ENCODE data around the gene AAK1.
"Not testable (repeated sequence)": the region's sequence is repeated elsewhere in the genome, so short reads cannot be mapped to it uniquely, and the experiment has no call there.

Gene AAK1

DNA sequence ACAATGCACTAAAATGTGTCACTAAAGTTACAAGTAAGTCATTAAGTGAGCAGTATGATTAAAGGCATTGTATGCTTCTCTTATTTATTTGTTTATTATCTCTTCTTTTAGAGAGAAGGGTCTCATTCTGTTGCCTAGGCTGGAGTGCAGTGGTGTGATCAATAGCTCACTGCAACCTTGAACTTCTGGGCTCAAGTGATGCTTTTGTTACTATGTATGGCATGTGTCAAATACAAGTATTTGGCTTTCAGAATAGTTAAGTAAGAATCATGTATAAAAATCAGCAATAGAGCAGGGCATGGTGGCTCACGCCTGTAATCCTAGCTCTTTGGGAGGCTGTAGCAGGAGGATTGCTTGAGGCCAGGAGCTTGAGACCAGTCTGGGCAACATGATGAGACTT is 15.8 kb upstream of the AAK1 start:
- no peak for DNase-seq

DNA sequence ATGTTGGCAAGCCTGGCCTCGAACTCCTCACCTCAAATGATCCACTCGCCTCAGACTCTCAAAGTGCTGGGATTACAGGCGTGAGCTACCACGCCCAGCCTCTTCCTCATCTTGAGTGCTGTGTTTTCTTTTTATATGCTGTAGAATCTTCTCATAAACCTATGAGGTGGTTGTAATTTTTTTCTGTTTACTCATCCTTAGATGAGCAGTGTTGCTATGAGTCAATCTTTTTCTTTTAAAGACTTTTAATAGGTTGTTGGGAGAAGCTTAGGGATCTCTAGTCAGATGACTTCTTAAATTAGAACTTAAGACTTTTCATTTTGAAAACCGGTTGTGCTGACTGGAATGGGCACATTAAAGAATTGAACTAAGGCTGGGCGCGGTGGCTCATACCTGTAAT is 8.7 kb upstream of the AAK1 start:
- peak; percentile 61 for DNase-seq

DNA sequence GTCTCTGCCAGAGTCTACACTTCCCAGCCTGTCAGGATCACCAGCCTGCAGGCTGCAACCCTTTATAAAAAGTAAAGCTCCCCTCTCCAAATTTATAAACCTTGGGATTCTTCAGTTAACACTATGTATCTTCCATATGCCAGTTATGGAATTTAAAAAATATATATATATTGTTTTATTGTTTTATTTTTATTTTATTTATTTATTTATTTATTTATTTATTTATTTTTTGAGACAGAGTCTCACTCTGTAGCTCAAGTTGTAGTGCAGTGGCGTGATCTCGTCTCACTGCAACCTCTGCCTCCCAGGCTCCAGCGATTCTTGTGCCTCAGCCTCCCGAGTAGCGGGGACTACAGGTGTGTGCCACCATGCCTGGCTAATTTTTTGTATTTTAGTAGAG is 3.7 kb upstream of the AAK1 start:
- DNase-seq: not testable (repeated sequence)

DNA sequence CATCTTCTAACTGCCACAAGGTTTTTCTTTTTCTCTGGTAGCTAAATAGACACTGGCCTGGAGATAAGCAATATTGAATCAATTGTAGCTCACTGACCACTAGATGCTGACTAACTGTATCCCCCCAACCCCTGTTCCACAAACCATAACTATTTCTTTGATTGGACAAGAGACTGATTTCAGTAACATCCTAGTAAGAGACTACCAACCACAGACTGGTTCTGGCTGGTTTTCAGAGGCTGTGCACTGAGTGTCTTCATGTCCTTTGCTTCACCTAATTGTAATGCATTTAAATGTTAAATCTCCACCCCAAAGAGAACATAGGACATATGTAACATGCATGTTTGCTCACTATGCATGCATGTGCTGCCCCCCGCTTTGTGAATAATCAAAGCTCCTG is 3.2 kb upstream of the AAK1 start:
- DNase-seq: no peak

GRCh38 chr2:69645921-69646320 is 2.4 kb upstream of the AAK1 start:
- no peak for DNase-seq

- no peak for DNase-seq
Observed at GRCh38 chr2:69645031-69645431, 1.5 kb upstream of the AAK1 start.

DNA sequence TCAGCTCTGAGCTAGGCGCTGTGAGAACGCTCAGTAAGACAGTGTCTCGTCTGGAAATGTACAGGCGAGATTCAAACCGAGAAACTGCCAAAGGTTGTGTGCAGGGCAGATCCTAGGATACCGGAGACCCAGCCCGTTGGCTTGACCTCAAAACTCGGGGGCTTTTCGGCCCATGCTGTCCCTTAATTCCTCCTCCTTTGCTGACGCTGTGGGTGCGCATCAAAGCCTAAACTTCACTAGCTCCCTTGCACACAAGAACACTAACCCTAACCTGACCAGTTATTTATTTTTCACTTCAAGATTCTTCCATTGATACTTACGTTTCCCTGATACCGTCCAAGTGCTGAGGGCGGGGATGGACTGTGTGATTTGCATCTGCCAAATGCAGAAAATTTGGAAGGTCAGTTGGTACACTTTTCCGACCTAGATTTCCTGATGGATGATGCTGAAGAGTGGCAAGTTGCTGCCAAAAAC is 1.0 kb upstream of the AAK1 start:
- DNase-seq: no peak

DNA sequence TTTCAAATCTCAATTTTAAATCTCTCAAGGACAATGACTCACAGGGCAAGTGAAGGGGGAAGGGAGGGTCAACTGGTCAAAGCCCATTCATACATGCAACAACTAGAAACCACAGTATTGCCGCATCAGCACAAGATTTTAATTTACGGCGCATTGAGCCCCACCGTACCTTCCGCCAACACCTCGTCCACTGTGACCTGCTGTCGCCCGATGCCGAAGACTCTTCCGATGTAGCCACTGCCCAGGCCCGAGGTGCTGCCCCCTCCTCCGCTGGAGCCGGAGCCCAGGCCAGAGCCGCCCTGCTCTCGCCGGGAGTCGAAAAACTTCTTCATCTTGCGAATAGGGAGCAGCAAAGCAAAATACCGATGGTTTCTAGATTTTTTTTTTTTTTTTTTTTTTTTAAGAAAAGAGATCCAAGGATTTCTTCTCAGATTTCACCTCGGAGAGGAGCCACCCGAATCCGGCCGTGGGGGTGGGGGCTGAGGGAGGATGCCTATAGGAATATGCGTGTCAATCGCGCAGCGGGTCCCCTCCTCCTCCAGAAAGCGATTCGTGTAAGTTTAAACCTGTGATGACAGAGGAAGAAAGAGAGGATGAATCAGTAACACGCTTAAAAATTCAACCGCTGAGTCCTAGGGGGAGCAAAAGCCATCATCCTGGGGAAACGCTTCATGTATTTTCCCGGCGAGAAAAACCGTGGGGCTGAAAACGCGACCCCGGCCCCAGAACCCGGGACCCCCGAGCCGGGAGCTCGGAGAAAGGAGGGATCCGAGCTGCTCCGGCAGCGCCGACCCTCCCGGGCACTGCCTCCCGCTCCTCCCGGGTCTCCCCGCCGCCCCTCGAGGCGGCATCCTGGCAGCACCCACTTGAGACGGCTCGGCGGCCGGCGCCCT is 584 bp downstream of the AAK1 start:
- DNase-seq: peak; percentile 42

- DNase-seq: no peak
Observed at GRCh38 chr2:69641887-69642708, 1.4 kb downstream of the AAK1 start.

GRCh38 chr2:69641471-69641870 is 2.1 kb downstream of the AAK1 start:
- no peak for DNase-seq

DNA sequence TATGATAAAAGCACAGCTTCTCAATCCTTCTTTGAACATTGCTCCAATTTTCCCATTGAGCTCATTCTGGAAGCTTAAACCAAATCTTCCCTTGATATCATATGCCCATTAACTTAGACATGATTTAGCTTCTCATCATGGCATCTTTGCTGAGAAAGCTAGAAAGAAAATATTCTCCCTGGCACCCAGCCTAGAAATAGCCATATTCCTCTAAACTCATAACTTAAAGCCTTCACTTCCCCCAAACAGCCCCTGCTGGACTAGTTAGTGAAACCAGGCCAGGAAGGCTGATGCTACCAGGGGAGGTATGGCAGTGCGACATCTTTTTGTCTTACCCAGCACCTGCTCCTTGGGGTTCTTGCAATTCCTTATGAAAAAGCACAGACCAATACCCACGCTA is 4.3 kb downstream of the AAK1 start:
- DNase-seq: no peak

DNA sequence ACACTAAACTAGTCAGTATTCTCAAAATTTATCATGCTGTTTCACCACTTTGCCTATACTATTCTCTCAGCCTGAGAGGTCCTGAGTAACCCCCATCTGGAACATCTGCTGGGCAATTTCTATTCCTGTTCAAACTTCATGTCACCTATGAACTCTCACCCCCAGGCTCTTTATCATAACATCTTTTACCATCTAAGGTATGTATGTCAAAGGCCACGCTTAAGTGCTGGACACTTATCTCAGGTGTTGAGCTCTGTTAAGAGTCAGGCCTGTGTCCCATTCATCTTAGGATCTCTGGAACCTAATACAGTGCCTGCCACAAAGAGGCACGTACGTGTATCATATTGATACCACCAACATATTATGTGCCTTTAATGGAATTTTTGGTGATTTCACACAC is 4.9 kb downstream of the AAK1 start:
- no peak for DNase-seq

DNA sequence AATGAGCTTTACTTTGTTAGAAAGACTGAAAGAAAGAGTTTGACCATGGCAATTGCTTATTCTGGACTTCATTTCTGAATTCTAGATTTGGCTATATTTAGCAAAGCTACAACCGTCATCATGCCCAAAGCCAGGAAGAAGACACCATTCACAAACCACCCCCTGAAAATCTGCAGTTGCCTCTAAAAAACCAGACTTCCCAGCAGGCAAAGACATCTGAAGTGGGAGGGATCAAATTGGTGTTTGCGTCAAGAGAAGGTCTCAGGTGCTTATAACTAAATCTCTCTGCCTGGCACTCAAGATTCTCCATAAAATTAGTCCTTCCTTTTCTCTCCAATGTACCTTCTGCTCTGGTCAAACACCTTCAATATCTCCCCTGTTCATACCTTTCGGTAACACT is 5.6 kb downstream of the AAK1 start:
- no peak for DNase-seq

DNA sequence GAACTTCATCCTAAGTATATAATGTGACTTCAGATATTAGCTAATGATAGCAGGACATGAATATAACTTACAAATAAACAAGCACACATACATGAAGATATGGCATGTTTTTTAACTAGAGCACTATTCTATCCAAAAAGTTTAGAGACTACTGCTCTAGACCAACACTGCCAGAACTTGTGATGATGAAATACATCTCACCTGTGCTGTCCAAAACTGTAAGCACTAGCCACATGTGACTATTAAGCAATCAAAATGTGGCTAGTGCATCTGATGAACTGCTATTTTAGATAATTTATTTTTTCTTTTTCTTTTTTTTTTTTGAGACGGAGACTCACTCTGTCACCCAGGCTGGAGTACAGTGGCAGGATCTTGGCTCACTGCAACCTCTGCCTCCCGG is 7.1 kb downstream of the AAK1 start:
- DNase-seq: no peak

GRCh38 chr2:69635432-69635831 is 8.1 kb downstream of the AAK1 start:
- no peak for DNase-seq

- DNase-seq: no peak
Observed at GRCh38 chr2:69634196-69634821, 9.2 kb downstream of the AAK1 start.

DNA sequence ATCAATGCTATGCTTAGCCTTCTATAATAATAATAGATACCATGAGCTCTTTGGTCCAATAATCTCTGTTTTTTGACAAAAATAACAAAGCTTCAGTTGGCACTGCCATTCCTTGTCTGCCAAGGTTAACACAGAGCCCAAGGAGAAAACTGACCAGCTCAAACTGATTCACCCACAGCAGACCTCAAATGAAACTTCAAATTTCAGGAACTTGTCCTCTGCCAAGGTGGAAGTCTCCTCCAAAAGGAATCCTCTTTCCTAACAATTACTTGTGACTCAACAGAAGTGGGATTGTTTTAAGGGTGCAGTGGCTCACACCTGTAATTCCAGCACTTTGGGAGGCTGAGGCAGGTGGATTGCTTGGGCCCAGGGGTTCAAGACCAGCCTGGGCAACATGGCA is 12.1 kb downstream of the AAK1 start:
- no peak for DNase-seq

GRCh38 chr2:69629921-69630608 is 13.5 kb downstream of the AAK1 start:
- DNase-seq: no peak

DNA sequence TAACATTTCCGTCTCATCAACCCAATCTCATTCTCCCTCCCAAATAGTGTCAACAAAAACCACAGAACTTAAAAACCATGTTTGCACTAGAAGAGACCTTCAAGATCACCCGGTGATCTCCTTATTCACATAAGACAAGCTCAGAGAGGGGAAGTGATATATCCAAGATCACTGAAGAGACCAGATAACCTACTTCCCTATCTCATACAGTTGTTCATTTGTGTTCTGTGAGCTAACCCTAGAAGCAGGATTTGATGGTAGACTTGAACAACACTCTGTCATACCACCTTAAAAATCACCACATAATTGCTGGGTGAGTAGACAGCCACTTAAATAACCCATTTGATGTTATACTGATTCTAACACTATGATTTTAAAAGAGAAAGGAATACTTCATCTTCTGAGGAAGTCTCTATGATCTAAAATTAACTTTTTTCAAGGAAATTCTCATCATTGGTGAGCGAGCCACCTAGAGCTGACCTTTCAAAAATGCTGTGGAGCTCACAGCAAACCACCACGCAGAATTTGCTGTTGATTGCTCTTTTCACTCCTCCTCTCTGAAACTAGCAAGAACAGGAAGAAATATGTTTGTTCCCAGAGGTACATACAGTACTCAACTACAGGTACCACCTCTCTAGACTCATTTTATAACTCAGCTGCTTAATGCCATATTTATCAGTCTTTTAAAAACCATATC is 15.1 kb downstream of the AAK1 start:
- DNase-seq: no peak

- DNase-seq: no peak
Observed at GRCh38 chr2:69625078-69625795, 18.3 kb downstream of the AAK1 start.

GRCh38 chr2:69624611-69625010 is 18.9 kb downstream of the AAK1 start:
- DNase-seq: no peak

DNA sequence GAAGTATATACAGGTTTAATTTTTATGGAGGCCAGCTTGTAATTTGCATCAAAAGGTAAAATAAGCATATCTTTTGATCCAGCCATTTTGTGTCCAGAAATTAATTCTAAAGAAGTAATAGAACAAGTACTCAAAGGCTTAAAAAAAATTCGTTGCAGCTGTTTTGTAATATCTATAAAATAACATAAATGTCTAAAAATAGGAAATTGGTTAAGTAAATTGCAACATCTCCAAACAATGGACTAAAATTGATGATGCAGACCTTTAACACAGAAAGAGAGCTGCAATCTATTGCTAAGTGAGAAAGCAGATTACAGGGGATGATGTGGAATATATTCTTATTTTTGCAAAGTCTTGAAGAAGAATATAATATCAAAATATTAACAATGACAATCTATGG is 19.4 kb downstream of the AAK1 start:
- DNase-seq: no peak

All from amniotic stem cell (primary cell).